Ecto neural progenitor cell (in vitro differentiated cells): ENCODE measurements around the gene C1QTNF9.
"Not testable (repeated sequence)": the region's sequence is repeated elsewhere in the genome, so short reads cannot be mapped to it uniquely, and the experiment has no call there.

ENCODE experiments used
- DNase-seq: peaks from one replicate; pipeline ENCODE4 v3.0.0-alpha.2; 2018; ENCODE audit warnings: low spot score

C1QTNF9 gene

GRCh38 chr13:24361113-24361512 is 51.7 kb downstream of the C1QTNF9 start:
- DNase-seq: no peak

GRCh38 chr13:24361852-24362366 is 52.5 kb downstream of the C1QTNF9 start:
- no peak for DNase-seq

GRCh38 chr13:24362435-24362952 is 53.1 kb downstream of the C1QTNF9 start:
- no peak for DNase-seq

GRCh38 chr13:24365191-24365590 is 55.8 kb downstream of the C1QTNF9 start:
- no peak for DNase-seq

GRCh38 chr13:24366315-24366714 is 56.9 kb downstream of the C1QTNF9 start:
- not testable (repeated sequence) for DNase-seq

- not testable (repeated sequence) for DNase-seq
These were observed 61.9 kb downstream of the C1QTNF9 start for GRCh38 chr13:24371273-24371672.
